H1 (cell line): ENCODE data around the gene TSHZ2. TPM values are rescaled to one million over a fixed set of nuclear protein-coding genes. Genes with fewer than 3 reads are reported as not detected.

Experiments
- CTCF ChIA-PET: fragments of 300-600 bp; sonication (Branson Sonifier 250); formaldehyde crosslinking; loops from one replicate; lab custom pipeline; 2021; ENCODE audit not compliant: partially characterized antibody; lab: Charles Lee
- POLR2A ChIA-PET: fragments of 300-600 bp; sonication (Branson Sonifier 250); formaldehyde crosslinking; loops from one replicate; lab custom pipeline; 2021; ENCODE audit warnings: inconsistent platforms; ENCODE audit not compliant: partially characterized antibody; lab: Charles Lee
- DNase-seq, 2 experiments: peaks; one replicate each; pipeline versions ENCODE4 v3.0.0 to v3.0.0-alpha.2; 2010 to 2022; ENCODE audit warnings: low spot score in 2 of 2, low read depth in 1 of 2, mixed read lengths in 1 of 2
- FAIRE-seq: peaks from 2 replicates; lab custom pipeline; 2011; peaks lifted over from hg19 to GRCh38; lab: Jason Lieb, UNC
- H2AFZ ChIP-seq: 2 replicates; pipeline ENCODE4 v1.8.1; 2012; ENCODE audit warnings: low read length, inconsistent platforms
- H2AK5ac ChIP-seq: 2 replicates; pipeline ENCODE4 v1.6.1; 2013; ENCODE audit warnings: low read depth, low read length
- H2BK120ac ChIP-seq: replicated peaks from 2 replicates; pipeline ENCODE3; 2013; ENCODE audit warnings: low read depth, low read length, inconsistent platforms
- H2BK12ac ChIP-seq: 2 replicates; pipeline ENCODE4 v1.6.1; 2013; ENCODE audit warnings: low read depth, low read length
- H2BK15ac ChIP-seq: 2 replicates; pipeline ENCODE4 v1.6.1; 2013; ENCODE audit warnings: low read length
- H2BK20ac ChIP-seq: 2 replicates; pipeline ENCODE4 v1.6.1; 2013; ENCODE audit warnings: low read length
- H2BK5ac ChIP-seq: 2 replicates; pipeline ENCODE4 v1.6.1; 2013; ENCODE audit warnings: low read depth, low read length
- H3K14ac ChIP-seq: 2 replicates; pipeline ENCODE4 v1.6.1; 2013; ENCODE audit warnings: inconsistent platforms; ENCODE audit not compliant: insufficient read length
- H3K18ac ChIP-seq: 2 replicates; pipeline ENCODE4 v1.6.1; 2013; ENCODE audit warnings: low read length; ENCODE audit errors: extremely low read depth
- H3K23ac ChIP-seq: 2 replicates; pipeline ENCODE4 v1.6.1; 2013; ENCODE audit warnings: inconsistent platforms; ENCODE audit not compliant: insufficient read length
- H3K23me2 ChIP-seq: 2 replicates; pipeline ENCODE4 v1.6.1; 2013; ENCODE audit warnings: low read depth, low read length
- H3K27ac ChIP-seq: 2 replicates; pipeline ENCODE4 v1.6.1; 2011; ENCODE audit warnings: low read depth, low read length, inconsistent platforms
- H3K27me3 ChIP-seq, 4 experiments: replicated peaks in 1 of 4; 1 replicate in 1 of 4; 2 replicates in 3 of 4; pipeline versions ENCODE4 v1.6.1 to v1.8.1; 2011 to 2013; ENCODE audit warnings: low read length in 3 of 4, mild to moderate bottlenecking in 3 of 4, inconsistent platforms in 2 of 4, mixed read lengths in 2 of 4, moderate library complexity in 1 of 4; ENCODE audit not compliant: control insufficient read depth in 3 of 4, insufficient read depth in 3 of 4; ENCODE audit errors: extremely low read depth in 1 of 4
- H3K36me3 ChIP-seq, 4 experiments: 2 replicates each; pipeline versions ENCODE4 v1.6.1 to v1.8.1; 2011 to 2013; ENCODE audit warnings: mild to moderate bottlenecking in 4 of 4, low read length in 3 of 4, moderate library complexity in 2 of 4, control low read depth in 1 of 4, inconsistent platforms in 1 of 4; ENCODE audit not compliant: insufficient read depth in 4 of 4, control insufficient read depth in 2 of 4
- H3K4ac ChIP-seq: replicated peaks from 2 replicates; pipeline ENCODE3; 2013; ENCODE audit warnings: low read length, low read depth, mixed read lengths, inconsistent platforms; ENCODE audit not compliant: insufficient read length
- H3K4me1 ChIP-seq, 4 experiments: replicated peaks in 1 of 4; 1 replicate in 1 of 4; 2 replicates in 3 of 4; pipeline versions ENCODE4 v1.6.1 to v1.8.1; 2011 to 2013; ENCODE audit warnings: low read length in 3 of 4, inconsistent platforms in 2 of 4, mixed read lengths in 1 of 4; ENCODE audit not compliant: insufficient read depth in 4 of 4, control insufficient read depth in 3 of 4
- H3K4me2 ChIP-seq, 2 experiments: 2 replicates each; pipeline versions ENCODE4 v1.6.1 to v1.8.1; 2011 to 2013; ENCODE audit warnings: low read depth in 2 of 2, low read length in 2 of 2, control low read depth in 1 of 2, inconsistent platforms in 1 of 2, mild to moderate bottlenecking in 1 of 2; ENCODE audit not compliant: insufficient read depth in 1 of 2
- H3K4me3 ChIP-seq, 4 experiments: fragments of 200-600, 300-600 bp in 1 of 4; sonication (generic), shearing (Covaris generic), sonication (Bioruptor Twin) in 1 of 4; 2 replicates each; pipeline versions ENCODE4 v1.5.1 to v1.8.1; 2011 to 2016; ENCODE audit warnings: low read length in 4 of 4, low read depth in 3 of 4, control low read depth in 2 of 4, inconsistent platforms in 2 of 4, mild to moderate bottlenecking in 2 of 4, mixed read lengths in 1 of 4, moderate library complexity in 1 of 4; ENCODE audit not compliant: insufficient read depth in 2 of 4; ENCODE audit errors: extremely low read depth in 1 of 4
- H3K56ac ChIP-seq: replicated peaks from 2 replicates; pipeline ENCODE3; 2013; ENCODE audit warnings: low read depth, mild to moderate bottlenecking, mixed read lengths, low read length, inconsistent platforms; ENCODE audit not compliant: insufficient read length
- H3K79me1 ChIP-seq: 2 replicates; pipeline ENCODE4 v1.6.1; 2013; ENCODE audit warnings: low read depth, low read length, control low read depth
- H3K79me2 ChIP-seq, 2 experiments: 2 replicates each; pipeline versions ENCODE4 v1.6.1 to v1.8.1; 2012 to 2013; ENCODE audit warnings: low read length in 2 of 2, mild to moderate bottlenecking in 2 of 2, inconsistent platforms in 1 of 2; ENCODE audit not compliant: insufficient read depth in 2 of 2, control insufficient read depth in 1 of 2
- H3K9ac ChIP-seq, 4 experiments: replicated peaks in 1 of 4; 1 replicate in 1 of 4; 2 replicates in 3 of 4; pipeline versions ENCODE4 v1.6.1 to v1.8.1; 2011 to 2013; ENCODE audit warnings: low read depth in 3 of 4, low read length in 3 of 4, control low read depth in 2 of 4, mild to moderate bottlenecking in 2 of 4, moderate library complexity in 2 of 4, inconsistent platforms in 1 of 4; ENCODE audit errors: extremely low read depth in 1 of 4
- H3K9me3 ChIP-seq, 2 experiments: 2 replicates each; pipeline versions ENCODE4 v1.6.1 to v1.8.1; 2012 to 2013; ENCODE audit warnings: mild to moderate bottlenecking in 2 of 2, moderate library complexity in 2 of 2, control low read depth in 1 of 2, inconsistent platforms in 1 of 2, low read depth in 1 of 2, low read length in 1 of 2, mixed read lengths in 1 of 2; ENCODE audit not compliant: insufficient read depth in 2 of 2
- H4K20me1 ChIP-seq, 2 experiments: replicated peaks in 1 of 2; 2 replicates each; pipeline versions ENCODE3 to v1.8.1; 2011 to 2013; ENCODE audit warnings: inconsistent platforms in 2 of 2, low read length in 2 of 2, mild to moderate bottlenecking in 1 of 2; ENCODE audit not compliant: insufficient read depth in 2 of 2, control insufficient read depth in 1 of 2
- H4K5ac ChIP-seq: 2 replicates; pipeline ENCODE4 v1.6.1; 2013; ENCODE audit warnings: low read length, low read depth, mixed read lengths, inconsistent platforms; ENCODE audit not compliant: insufficient read length
- H4K8ac ChIP-seq: 2 replicates; pipeline ENCODE4 v1.8.0; 2013; ENCODE audit warnings: mild to moderate bottlenecking, moderate library complexity, low read length, inconsistent platforms; ENCODE audit not compliant: insufficient read depth; ENCODE audit errors: extremely low read depth
- H4K91ac ChIP-seq: replicated peaks from 2 replicates; pipeline ENCODE3; 2013; ENCODE audit warnings: low read length, mixed read lengths, inconsistent platforms; ENCODE audit not compliant: insufficient read length
- CBX8 ChIP-seq: fragments of 300-800, 300-1000 bp; sonication (generic); IDR thresholded peaks from 2 replicates; pipeline ENCODE4 v1.7.1; 2016; ENCODE audit warnings: low read depth, low read length, borderline replicate concordance
- KDM4A ChIP-seq: IDR thresholded peaks from one replicate; pipeline ENCODE4 v1.7.1; 2012; ENCODE audit warnings: low read depth, mild to moderate bottlenecking, moderate library complexity, low read length, inconsistent platforms; ENCODE audit not compliant: severe bottlenecking
- SAP30 ChIP-seq: fragments of 300-600 bp; sonication (generic); IDR thresholded peaks from 2 replicates; pipeline ENCODE4 v1.7.1; 2012; ENCODE audit warnings: low read length, moderate library complexity, mild to moderate bottlenecking, inconsistent platforms; ENCODE audit not compliant: insufficient read depth, insufficient replicate concordance
- WGBS, 2 experiments: shearing (Covaris generic) in 1 of 2; methylation state at CpG; one replicate each; pipeline versions ENCODE4 v1.1.6 to v1.1.7; 2013 to 2015; ENCODE audit warnings: low lambda C conversion rate in 2 of 2, mixed read lengths in 2 of 2, inconsistent platforms in 1 of 2, low coverage in 1 of 2, missing lambda C conversion rate in 1 of 2; ENCODE audit not compliant: insufficient replicate concordance in 2 of 2, insufficient coverage in 1 of 2, insufficient read length in 1 of 2; ENCODE audit errors: extremely low coverage in 1 of 2, missing lambda C conversion rate in 1 of 2; 5-methylcytosine and 5-hydroxymethylcytosine counted together
- polyA plus RNA-seq, 7 experiments: library from polyadenylated mRNA; depleted of rRNA in 3 of 7; stranded (reverse) in 5 of 7; unstranded in 2 of 7; fragments of >200 nt in 5 of 7; fragments of 200-250 nt in 2 of 7; gene quantifications; 1 replicate in 5 of 7; 2 replicates in 1 of 7; 4 replicates in 1 of 7; pipeline versions ENCODE4 v1.2.1 to v1.2.3, GENCODE V29; 2011 to 2013; ENCODE audit warnings: missing spikeins in 2 of 7, mixed read lengths in 2 of 7
- total RNA-seq: library from RNA; stranded (reverse); fragmentation: NEBNext Ultra II Directional; extraction: Animal tissue kit (Norgen Biotek cat#: 25700); gene quantifications from 2 replicates; pipeline ENCODE4 v1.2.1, GENCODE V29; 2021

Gene TSHZ2
- total and polyA plus RNA-seq, 2 of the 8 experiments (the other 6 are each of a cell fraction or from before 2014, with no cell fraction given): 0.14 to 0.30 TPM

DNA sequence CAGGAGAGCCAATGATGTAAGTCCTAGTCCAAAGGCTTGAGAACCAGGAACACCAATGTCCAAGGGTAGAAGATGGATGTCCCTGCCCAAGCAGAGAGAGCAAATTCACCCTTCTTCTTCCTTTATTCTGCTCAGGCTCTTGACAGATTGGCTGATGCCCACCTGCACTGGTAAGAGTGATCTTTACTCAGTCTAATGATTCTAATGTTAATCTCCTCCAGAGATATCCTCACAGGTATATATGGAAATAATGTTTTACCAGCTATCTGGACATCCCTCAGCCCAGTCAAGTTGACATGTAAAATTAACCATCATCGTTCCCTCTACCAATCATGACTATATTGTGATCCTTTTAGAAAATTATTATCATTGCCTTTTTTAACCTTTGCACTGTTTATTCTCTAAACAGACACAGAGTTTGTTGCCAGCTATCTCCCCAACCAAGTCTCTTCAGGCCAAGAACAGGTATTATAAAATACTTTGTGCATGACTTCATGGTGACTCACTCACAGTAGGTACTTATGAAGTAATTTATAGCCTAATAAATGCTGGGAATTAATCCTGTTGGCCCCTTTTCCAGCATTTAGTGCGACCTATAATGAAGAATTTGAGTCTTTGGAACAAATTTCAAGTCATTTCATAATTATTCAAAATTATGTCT, 26.2 kb upstream of the TSHZ2 start:
- Histone ChIP-seq H3K23ac (no peak overlapping the region), H3K14ac (no peak overlapping the region), H3K4me3 (no peak overlapping the region), H2AFZ (no peak overlapping the region), H4K5ac (no peak overlapping the region), H3K23me2 (no peaks in the 10 kb centered on the region), H3K27ac (no peak overlapping the region), H2AK5ac (no peak overlapping the region), H3K56ac (no peak overlapping the region), H3K79me1 (no peaks in the 10 kb centered on the region), H3K27me3 (no peaks in the 10 kb centered on the region), H3K36me3 (no peaks in the 10 kb centered on the region), H2BK5ac (no peak overlapping the region), H3K18ac (no peak overlapping the region), H2BK12ac (no peak overlapping the region), H4K8ac (no peak overlapping the region)
- DNase-seq: no peak
- FAIRE-seq: no peak
- CTCF ChIA-PET: no interaction called here
- TF ChIP-seq SAP30 (no peak), CBX8 (no peak), KDM4A (no peak)
- TF ChIP-seq, all 59 proteins: peak for 0
- H2BK20ac ChIP-seq: no peak overlapping the region
- H3K9ac ChIP-seq: no peak overlapping the region
- H3K9me3 ChIP-seq: no peaks in the 10 kb centered on the region
- WGBS, 2 experiments: 82% methylated on average over 2 of the region's 2 CpGs; no CpG with 5 or more reads in 1 of the 2 experiments
- H4K91ac ChIP-seq: no peak overlapping the region
- H3K4me2 ChIP-seq: no peak overlapping the region
- no peak overlapping the region for H2BK120ac ChIP-seq
- H4K20me1 ChIP-seq: no peaks in the 10 kb centered on the region
- no peak overlapping the region for H2BK15ac ChIP-seq
- POLR2A ChIA-PET: no interaction called here
- H3K4ac ChIP-seq: no peak overlapping the region
- no peaks in the 10 kb centered on the region for H3K79me2 ChIP-seq
- H3K4me1 ChIP-seq: no peaks in the 10 kb centered on the region
